ENCODE measurements around the gene RUNX1.
"Not testable (repeated sequence)": the region's sequence is repeated elsewhere in the genome, so short reads cannot be mapped to it uniquely, and the experiment has no call there.

The RUNX1 gene

GRCh38 chr21:34986561-34987500, 62.3 kb downstream of the RUNX1 start:
- in situ Hi-C loops (cut with HindIII; ENCODE audit: low pct_ligation_motif_present, low pct_unique_long_range_greater_than_20kb, low sequenced_read_pairs), result no loop called here
- DNase-seq, result no peak

GRCh38 chr21:34984356-34985058, 64.6 kb downstream of the RUNX1 start:
- no peak for DNase-seq
- in situ Hi-C loops (cut with HindIII; ENCODE audit: low pct_ligation_motif_present, low pct_unique_long_range_greater_than_20kb, low sequenced_read_pairs), result no loop called here

- in situ Hi-C loops (cut with HindIII; ENCODE audit: low pct_ligation_motif_present, low pct_unique_long_range_greater_than_20kb, low sequenced_read_pairs), result no loop called here
- peak; percentile 54 for DNase-seq
These were observed 65.4 kb downstream of the RUNX1 start for GRCh38 chr21:34983680-34984086.

- DNase-seq, result no peak
- in situ Hi-C loops (cut with HindIII; ENCODE audit: low pct_ligation_motif_present, low pct_unique_long_range_greater_than_20kb, low sequenced_read_pairs), result no loop called here
These were observed 67.3 kb downstream of the RUNX1 start for GRCh38 chr21:34981791-34982190.

- in situ Hi-C loops (cut with HindIII; ENCODE audit: low pct_ligation_motif_present, low pct_unique_long_range_greater_than_20kb, low sequenced_read_pairs), result no loop called here
- DNase-seq, result no peak
These were observed 68.5 kb downstream of the RUNX1 start for GRCh38 chr21:34980423-34981115.

- in situ Hi-C loops (cut with HindIII; ENCODE audit: low pct_ligation_motif_present, low pct_unique_long_range_greater_than_20kb, low sequenced_read_pairs), result no loop called here
- DNase-seq, result no peak
These were observed 69.7 kb downstream of the RUNX1 start for GRCh38 chr21:34979383-34979782.

DNA sequence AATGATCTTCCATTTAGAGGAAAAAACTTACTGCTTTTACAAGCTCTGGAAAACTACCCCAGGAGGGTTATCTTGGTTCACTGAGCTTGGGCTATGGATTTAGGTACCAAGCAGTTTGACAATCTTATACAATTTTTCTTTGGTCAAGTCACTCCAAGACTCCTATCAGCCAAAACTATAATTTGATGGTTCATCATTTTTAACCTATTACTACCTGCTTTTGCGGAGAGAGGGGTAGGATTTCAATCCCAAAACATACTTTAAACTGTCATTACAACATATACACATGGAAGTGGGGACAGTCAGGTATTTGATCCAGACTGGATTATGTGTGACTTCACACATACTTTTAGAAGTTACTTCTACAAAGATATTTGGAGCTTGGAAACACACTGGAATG, 71.8 kb downstream of the RUNX1 start:
- in situ Hi-C loops (cut with HindIII; ENCODE audit: low pct_ligation_motif_present, low pct_unique_long_range_greater_than_20kb, low sequenced_read_pairs), result no loop called here
- DNase-seq, result no peak

DNA sequence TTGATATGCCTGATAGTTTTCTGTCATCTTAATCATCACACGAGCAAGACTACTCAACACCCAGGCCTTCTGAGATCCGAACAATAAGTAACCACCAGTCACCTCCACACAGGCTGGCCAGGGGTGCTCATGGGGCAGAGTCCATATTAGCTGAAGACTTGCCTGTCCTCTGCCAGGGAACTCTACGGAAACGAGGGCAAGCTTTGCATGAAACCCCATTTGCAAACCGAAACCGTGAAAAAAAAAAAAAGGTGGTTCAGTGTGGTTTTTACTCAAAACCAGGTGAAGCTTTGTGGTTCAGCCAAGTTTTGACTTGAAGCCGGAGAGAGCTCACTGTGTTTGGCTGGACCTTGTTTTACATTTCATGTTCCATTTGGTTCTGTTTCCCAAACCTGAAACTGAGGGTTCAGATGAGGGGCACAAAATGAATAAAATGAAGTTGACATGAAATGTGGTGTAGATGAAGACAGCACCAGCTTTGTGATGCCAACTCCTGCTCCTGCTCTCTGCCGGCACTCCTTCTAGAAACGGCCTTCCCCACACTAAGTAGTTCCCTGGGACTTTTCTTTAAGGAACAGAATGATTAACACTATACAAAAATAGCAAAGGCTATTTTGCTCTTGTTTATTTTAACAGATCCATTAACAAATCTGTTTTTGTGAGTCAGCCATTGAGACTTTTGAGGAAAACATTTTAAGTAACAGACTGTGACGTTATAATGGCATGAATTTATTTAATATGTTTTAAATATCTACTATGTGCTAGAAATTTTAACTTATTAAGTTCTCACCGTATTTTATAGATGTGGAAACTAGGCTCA, 74.7 kb downstream of the RUNX1 start:
- in situ Hi-C loops (cut with HindIII; ENCODE audit: low pct_ligation_motif_present, low pct_unique_long_range_greater_than_20kb, low sequenced_read_pairs), result no loop called here
- DNase-seq, result peak; percentile 19

- in situ Hi-C loops (cut with HindIII; ENCODE audit: low pct_ligation_motif_present, low pct_unique_long_range_greater_than_20kb, low sequenced_read_pairs), result no loop called here
- DNase-seq, result no peak
These were observed 75.4 kb downstream of the RUNX1 start for GRCh38 chr21:34973685-34974084.

- in situ Hi-C loops (cut with HindIII; ENCODE audit: low pct_ligation_motif_present, low pct_unique_long_range_greater_than_20kb, low sequenced_read_pairs), result no loop called here
- DNase-seq, result no peak
These were observed 77.4 kb downstream of the RUNX1 start for GRCh38 chr21:34971656-34972055.

DNA sequence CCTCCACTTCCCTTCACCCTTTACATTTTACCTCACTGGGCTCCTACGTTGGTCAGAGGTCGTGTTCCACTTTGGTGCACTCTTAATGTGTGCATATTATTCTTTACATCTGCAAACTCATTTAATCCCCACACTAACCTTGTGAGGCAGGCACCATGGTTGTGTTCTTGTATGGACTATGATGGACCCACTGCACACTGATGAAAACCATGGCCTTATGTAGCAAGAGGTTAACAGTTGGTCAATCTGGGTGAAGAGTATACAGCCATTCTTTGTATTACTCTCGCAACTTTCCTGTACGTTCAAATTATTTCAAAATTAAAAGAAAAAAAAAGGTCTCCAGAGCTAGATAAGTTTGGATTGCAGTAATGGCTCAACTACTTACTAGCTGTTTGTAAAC, 78.5 kb downstream of the RUNX1 start:
- in situ Hi-C loops (cut with HindIII; ENCODE audit: low pct_ligation_motif_present, low pct_unique_long_range_greater_than_20kb, low sequenced_read_pairs), result no loop called here
- DNase-seq, result no peak

- in situ Hi-C loops (cut with HindIII; ENCODE audit: low pct_ligation_motif_present, low pct_unique_long_range_greater_than_20kb, low sequenced_read_pairs), result no loop called here
- DNase-seq, result no peak
These were observed 79.0 kb downstream of the RUNX1 start for GRCh38 chr21:34970167-34970500.

DNA sequence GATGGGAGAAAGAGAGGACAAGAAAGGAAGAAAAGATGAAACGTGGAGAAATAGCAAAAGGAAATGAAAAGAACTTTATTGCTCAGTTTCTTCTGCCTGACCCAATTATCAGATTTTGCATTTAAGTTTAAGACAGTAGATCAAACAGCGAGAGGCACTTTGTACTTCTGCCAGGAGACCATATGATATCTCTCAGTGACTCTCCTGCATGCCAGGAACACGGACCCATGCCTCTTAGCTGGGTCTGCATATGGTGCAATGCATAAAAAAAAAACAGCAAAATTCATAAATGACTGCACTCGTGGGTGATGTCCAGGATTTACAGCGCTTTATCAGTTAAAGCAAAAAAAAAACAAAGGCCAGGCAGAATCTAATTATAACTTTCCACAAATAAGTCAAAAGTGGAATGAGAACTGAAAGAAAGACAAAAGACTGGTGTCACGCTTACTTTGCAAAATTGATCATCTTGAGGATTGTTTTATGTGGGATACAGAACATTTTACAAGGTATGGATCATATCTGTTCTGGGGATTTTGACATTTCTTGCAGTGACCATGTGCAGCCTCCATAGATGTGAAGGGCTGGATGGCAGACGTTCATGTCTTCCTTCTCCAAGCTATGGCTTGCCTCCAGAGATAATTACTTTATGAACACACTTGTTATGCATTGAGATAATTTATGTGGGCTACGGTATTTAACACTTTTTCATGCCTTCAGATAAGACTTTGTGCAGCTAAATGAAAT, 79.5 kb downstream of the RUNX1 start:
- in situ Hi-C loops (cut with HindIII; ENCODE audit: low pct_ligation_motif_present, low pct_unique_long_range_greater_than_20kb, low sequenced_read_pairs), result no loop called here
- no peak for DNase-seq

- DNase-seq, result no peak
- in situ Hi-C loops (cut with HindIII; ENCODE audit: low pct_ligation_motif_present, low pct_unique_long_range_greater_than_20kb, low sequenced_read_pairs), result no loop called here
These were observed 80.4 kb downstream of the RUNX1 start for GRCh38 chr21:34968414-34969333.

DNA sequence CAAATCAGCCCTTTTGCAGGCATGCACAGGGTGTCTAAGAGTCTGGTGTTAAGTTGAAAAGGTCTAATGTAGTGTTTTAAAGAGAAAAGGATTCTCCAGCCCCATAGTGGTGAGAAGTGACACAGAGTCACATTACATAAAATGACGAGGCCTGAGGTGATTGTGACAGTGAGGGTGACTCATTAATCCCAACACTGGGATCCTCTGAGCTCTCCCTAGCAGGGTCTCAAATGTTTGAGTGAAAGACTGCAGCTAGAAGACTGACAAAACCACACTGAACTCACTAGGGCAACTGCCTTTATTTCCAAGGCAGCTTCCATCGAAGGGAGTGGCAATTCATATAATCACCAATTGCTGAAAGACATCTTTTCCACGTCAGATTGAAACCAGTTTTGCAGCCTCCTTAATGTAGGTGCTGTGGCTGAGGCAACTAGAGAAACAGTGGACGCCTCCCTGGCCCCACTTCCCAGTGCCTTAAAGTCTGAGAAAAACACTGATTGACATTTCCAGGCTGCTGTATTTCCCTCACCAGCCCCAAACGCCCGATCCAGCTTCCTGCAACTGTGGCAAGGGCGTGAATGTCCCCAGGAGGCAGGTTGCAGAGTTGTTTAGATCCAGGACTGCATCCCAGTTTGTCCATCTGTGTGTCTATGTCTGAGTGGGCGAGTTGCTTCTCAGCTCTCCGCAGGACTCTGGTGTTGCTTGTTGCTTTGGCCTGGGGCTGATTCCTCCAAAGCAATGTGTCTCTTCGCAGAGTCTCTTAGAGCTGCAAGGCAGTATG, 81.4 kb downstream of the RUNX1 start:
- in situ Hi-C loops (cut with HindIII; ENCODE audit: low pct_ligation_motif_present, low pct_unique_long_range_greater_than_20kb, low sequenced_read_pairs), result no loop called here
- no peak for DNase-seq

DNA sequence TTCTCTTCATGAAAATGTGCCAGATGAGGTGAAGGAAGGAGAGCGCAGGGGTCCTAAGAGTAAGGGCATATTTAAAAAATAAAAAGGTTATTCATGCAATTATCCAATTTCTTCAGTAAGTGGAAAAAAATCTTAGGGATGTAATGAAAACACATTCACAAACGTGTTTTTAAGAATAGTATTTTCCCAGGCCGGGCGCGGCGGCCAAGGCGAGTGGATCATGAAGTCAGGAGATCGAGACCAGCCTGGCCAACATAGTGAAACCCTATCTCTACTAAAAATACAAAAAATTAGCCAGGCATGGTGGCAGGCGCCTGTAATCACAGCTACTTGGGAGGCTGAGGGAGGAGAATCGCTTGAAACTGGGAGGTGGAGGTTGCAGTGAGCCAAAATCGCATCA, 82.2 kb downstream of the RUNX1 start:
- DNase-seq; in situ Hi-C loops (cut with HindIII; ENCODE audit: low pct_ligation_motif_present, low pct_unique_long_range_greater_than_20kb, low sequenced_read_pairs): not testable (repeated sequence)
